BJ (cell line): ENCODE data around the gene DEFB121. TPM values are rescaled to one million over a fixed set of nuclear protein-coding genes. Genes with fewer than 3 reads are reported as not detected.
"Not testable (repeated sequence)": the region's sequence is repeated elsewhere in the genome, so short reads cannot be mapped to it uniquely, and the experiment has no call there.

Source experiments
- CTCF ChIA-PET: fragments of 350-600 bp; formaldehyde crosslinking; extraction: SDS; loops from one replicate; lab custom pipeline; 2021; ENCODE audit warnings: antibody characterized with exemption, inconsistent platforms; lab: Yijun Ruan, JAX
- POLR2A ChIA-PET: fragments of 300-600 bp; sonication (Branson Sonifier 250); formaldehyde crosslinking; extraction: SDS; loops from one replicate; lab custom pipeline; 2021; ENCODE audit warnings: antibody characterized with exemption; lab: Charles Lee
- DNase-seq: peaks from one replicate; pipeline ENCODE4 v3.0.0-alpha.2; 2011; ENCODE audit warnings: low read depth
- H3K27me3 ChIP-seq: 2 replicates; pipeline ENCODE4 v1.6.0; 2011; ENCODE audit warnings: low read length; ENCODE audit not compliant: control insufficient read depth, insufficient read depth
- H3K36me3 ChIP-seq: 2 replicates; pipeline ENCODE4 v1.5.1; 2011; ENCODE audit warnings: low read length; ENCODE audit not compliant: control insufficient read depth, insufficient read depth
- H3K4me3 ChIP-seq: 2 replicates; pipeline ENCODE4 v1.5.1; 2011; ENCODE audit warnings: low read depth, mild to moderate bottlenecking, control low read depth, low read length
- CTCF ChIP-seq: IDR thresholded peaks from 2 replicates; pipeline ENCODE4 v1.5.1; 2011; ENCODE audit warnings: low read depth, mild to moderate bottlenecking, control low read depth, inconsistent platforms, low read length, moderate library complexity; ENCODE audit not compliant: insufficient read depth
- polyA plus RNA-seq: library from polyadenylated mRNA; depleted of rRNA; stranded (reverse); fragments of >200 nt; gene quantifications from 2 replicates; pipeline ENCODE4 v1.2.3, GENCODE V29; 2011; rRNA removed
- small RNA-seq: library from RNA; depleted of rRNA; stranded (forward); fragments of <200 nt; gene quantifications from one replicate; pipeline ENCODE3, GENCODE V24; 2012; ENCODE audit warnings: low replicate concordance, low read depth; ENCODE audit not compliant: insufficient read length

The DEFB121 gene
- polyA plus RNA-seq, 1 experiment, result not detected

GRCh38 chr20:31368301-31368700 is 37.7 kb downstream of the DEFB121 start, which contains the start of gene DEFB118:
DEFB118 (plus strand) TSS chr20:31368601; CDS start chr20:31368651, 50 bp downstream.
- no peak for DNase-seq
- CTCF ChIA-PET, result no interaction called here
- TF ChIP-seq CTCF, result no peak
- H3K4me3 ChIP-seq, result no peak within 1 kb of the TSS
- H3K36me3 ChIP-seq, result no peaks in the 10 kb centered on the region
- POLR2A ChIA-PET, result no interaction called here
- no peaks in the 10 kb centered on the region; the same call in 1 of the 2 replicates for H3K27me3 ChIP-seq

GRCh38 chr20:31364272-31364671 is 41.7 kb downstream of the DEFB121 start:
- H3K27me3 ChIP-seq, H3K4me3 ChIP-seq, CTCF ChIA-PET, POLR2A ChIA-PET, DNase-seq, H3K36me3 ChIP-seq: not testable (repeated sequence)

GRCh38 chr20:31363295-31363694 is 42.7 kb downstream of the DEFB121 start:
- no peak for DNase-seq
- Histone ChIP-seq H3K36me3 (no peaks in the 10 kb centered on the region), H3K27me3 (no peaks in the 10 kb centered on the region; the same call in 1 of the 2 replicates), H3K4me3 (no peak overlapping the region)
- no peak for TF ChIP-seq CTCF
- ChIA-PET POLR2A (no interaction called here), CTCF (no interaction called here)

GRCh38 chr20:31355981-31356380 is 50.0 kb downstream of the DEFB121 start:
- H3K4me3 ChIP-seq, result no peak overlapping the region
- no peak for TF ChIP-seq CTCF
- H3K27me3 ChIP-seq, result no peaks in the 10 kb centered on the region
- DNase-seq, result no peak
- ChIA-PET CTCF (no interaction called here), POLR2A (no interaction called here)
- H3K36me3 ChIP-seq, result no peaks in the 10 kb centered on the region

Small RNAs within 50 kb of the gene (small RNA-seq; reads per million reads assigned to genes)
- not detected for gene DEFB117
- gene RF00561, result not detected
- not detected for gene RNA5SP480

Other genes starting within 250 kb of the DEFB121 start
- gene DEFB115, start 148.6 kb downstream of the DEFB121 start, polyA plus RNA-seq, result not detected in 2 replicates
- not detected in 2 replicates for gene DEFB116, start 97.6 kb downstream of the DEFB121 start, polyA plus RNA-seq
- gene DEFB118, start 37.6 kb downstream of the DEFB121 start, polyA plus RNA-seq, result not detected in 2 replicates
- not detected in 2 replicates for gene DEFB119, start 15.6 kb downstream of the DEFB121 start, polyA plus RNA-seq
- not detected in 2 replicates for gene DEFB123, start 34.4 kb upstream of the DEFB121 start, polyA plus RNA-seq
- not detected in 2 replicates for gene DEFB124, start 68.9 kb upstream of the DEFB121 start, polyA plus RNA-seq
- gene REM1, start 69.1 kb upstream of the DEFB121 start, polyA plus RNA-seq, result not detected in 2 replicates
- 236 and 324 TPM in 2 replicates for gene HM13, start 108.2 kb upstream of the DEFB121 start, polyA plus RNA-seq
- 126 and 135 TPM in 2 replicates for gene ID1, start 199.1 kb upstream of the DEFB121 start, polyA plus RNA-seq
- not detected in 2 replicates for gene COX4I2, start 231.7 kb upstream of the DEFB121 start, polyA plus RNA-seq